Measurements from ENCODE around the gene PDCD4. TPM values are rescaled to one million over a fixed set of nuclear protein-coding genes. Genes with fewer than 3 reads are reported as not detected.

Gene PDCD4
- total and polyA plus RNA-seq, 2 of the 13 experiments (the other 11 are each of a cell fraction or from before 2014, with no cell fraction given), result 22.8 to 56.2 TPM

DNA sequence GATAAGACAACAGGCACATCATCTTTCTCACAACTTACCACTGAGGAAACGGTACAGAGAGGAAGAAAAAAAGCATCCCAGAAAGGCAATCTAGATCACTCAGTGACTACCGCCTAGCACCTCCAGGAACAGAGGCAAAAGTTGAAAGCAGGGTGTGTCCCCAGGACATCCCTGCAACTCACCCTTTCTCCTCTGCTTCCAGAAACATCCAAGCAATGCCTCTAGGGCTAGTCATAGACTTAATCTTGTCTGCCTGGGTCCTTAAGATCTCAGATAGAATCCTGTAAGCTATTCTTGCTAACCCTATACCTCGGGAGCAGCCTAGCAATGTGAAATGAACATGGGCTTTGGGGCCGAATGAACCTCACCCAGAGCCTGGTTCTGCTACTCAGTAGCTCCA is 18.8 kb upstream of the PDCD4 start:
- ATAC-seq, result no peak

More for the DNA sequence above, 18.8 kb upstream of the PDCD4 start:
- Histone ChIP-seq H3K9me3 (ENCODE audit: low read length) (no peaks in the 10 kb centered on the region), H3K9ac (ENCODE audit: insufficient read depth, low read depth, low read length) (no peak overlapping the region), H3K4me2 (ENCODE audit: low read depth, low read length) (no peak overlapping the region), H3K27ac (ENCODE audit: extremely low read length, insufficient read depth, low read length) (no peak overlapping the region), H4K20me1 (ENCODE audit: insufficient read depth, low read length) (no peaks in the 10 kb centered on the region), H3K4me1 (ENCODE audit: insufficient read depth, low read length) (peaks cover 42% of the 10 kb centered on the region), H3K27me3 (ENCODE audit: control insufficient read depth in 1 of 2, insufficient read depth in 2 of 2, low read length in 2 of 2) (no peaks in the 10 kb centered on the region; a peak in 1 of 5 replicates), H3K79me2 (ENCODE audit: insufficient read depth, low read length) (no peaks in the 10 kb centered on the region), H3K36me3 (replicated peaks in 1 of 2; ENCODE audit: control insufficient read depth in 1 of 2, insufficient read depth in 2 of 2, low read length in 2 of 2) (no peaks in the 10 kb centered on the region), H2AFZ (ENCODE audit: low read length) (no peak overlapping the region), H3K4me3 (replicated peaks in 1 of 3; ENCODE audit: insufficient read depth in 1 of 3, low read depth in 2 of 3, low read length in 3 of 3) (no peak overlapping the region)
- FAIRE-seq, result no peak
- BruUV-seq (replicated peaks), result no TSS peak
- ChIA-PET POLR2A (interaction anchor here (1.2 to 1.6 kb wide), 3 partner anchors 14 to 20 kb away, joined by 3 to 4 read pairs (median 4); partner anchors contain the start of gene PDCD4), CTCF (ENCODE audit: low intra/inter-chr PET ratio, low total read pairs) (no interaction called here)
- intact Hi-C loops (cut with micrococcal nuclease; ENCODE audit: unreplicated experiment) (no loop called here), in situ Hi-C loops (cut with HindIII; ENCODE audit: extremely low pct_ligation_motif_present, low pct_unique_long_range_greater_than_20kb) (no loop called here)
- no peak for DNase-seq (ENCODE audit: low spot score)
- TF ChIP-seq, protein P1, sequence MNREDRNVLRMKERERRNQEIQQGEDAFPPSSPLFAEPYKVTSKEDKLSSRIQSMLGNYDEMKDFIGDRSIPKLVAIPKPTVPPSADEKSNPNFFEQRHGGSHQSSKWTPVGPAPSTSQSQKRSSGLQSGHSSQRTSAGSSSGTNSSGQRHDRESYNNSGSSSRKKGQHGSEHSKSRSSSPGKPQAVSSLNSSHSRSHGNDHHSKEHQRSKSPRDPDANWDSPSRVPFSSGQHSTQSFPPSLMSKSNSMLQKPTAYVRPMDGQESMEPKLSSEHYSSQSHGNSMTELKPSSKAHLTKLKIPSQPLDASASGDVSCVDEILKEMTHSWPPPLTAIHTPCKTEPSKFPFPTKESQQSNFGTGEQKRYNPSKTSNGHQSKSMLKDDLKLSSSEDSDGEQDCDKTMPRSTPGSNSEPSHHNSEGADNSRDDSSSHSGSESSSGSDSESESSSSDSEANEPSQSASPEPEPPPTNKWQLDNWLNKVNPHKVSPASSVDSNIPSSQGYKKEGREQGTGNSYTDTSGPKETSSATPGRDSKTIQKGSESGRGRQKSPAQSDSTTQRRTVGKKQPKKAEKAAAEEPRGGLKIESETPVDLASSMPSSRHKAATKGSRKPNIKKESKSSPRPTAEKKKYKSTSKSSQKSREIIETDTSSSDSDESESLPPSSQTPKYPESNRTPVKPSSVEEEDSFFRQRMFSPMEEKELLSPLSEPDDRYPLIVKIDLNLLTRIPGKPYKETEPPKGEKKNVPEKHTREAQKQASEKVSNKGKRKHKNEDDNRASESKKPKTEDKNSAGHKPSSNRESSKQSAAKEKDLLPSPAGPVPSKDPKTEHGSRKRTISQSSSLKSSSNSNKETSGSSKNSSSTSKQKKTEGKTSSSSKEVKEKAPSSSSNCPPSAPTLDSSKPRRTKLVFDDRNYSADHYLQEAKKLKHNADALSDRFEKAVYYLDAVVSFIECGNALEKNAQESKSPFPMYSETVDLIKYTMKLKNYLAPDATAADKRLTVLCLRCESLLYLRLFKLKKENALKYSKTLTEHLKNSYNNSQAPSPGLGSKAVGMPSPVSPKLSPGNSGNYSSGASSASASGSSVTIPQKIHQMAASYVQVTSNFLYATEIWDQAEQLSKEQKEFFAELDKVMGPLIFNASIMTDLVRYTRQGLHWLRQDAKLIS (CRISPR knock-in tag; IDR thresholded peaks at IDR 0.05), result no peak
- TF ChIP-seq, protein P2, sequence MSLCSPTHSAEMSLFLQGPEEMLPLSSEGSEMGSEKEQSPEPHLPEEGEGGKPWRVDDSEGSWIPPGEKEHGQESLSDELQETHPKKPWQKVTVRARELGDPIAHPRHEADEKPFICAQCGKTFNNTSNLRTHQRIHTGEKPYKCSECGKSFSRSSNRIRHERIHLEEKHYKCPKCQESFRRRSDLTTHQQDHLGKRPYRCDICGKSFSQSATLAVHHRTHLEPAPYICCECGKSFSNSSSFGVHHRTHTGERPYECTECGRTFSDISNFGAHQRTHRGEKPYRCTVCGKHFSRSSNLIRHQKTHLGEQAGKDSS (CRISPR knock-in tag; IDR thresholded peaks at IDR 0.05; ENCODE audit: borderline replicate concordance, low read depth), result no peak
- TF ChIP-seq SNAI1 (CRISPR knock-in tag; IDR thresholded peaks at IDR 0.05; ENCODE audit: borderline replicate concordance), result no peak
- TF ChIP-seq, protein P3, sequence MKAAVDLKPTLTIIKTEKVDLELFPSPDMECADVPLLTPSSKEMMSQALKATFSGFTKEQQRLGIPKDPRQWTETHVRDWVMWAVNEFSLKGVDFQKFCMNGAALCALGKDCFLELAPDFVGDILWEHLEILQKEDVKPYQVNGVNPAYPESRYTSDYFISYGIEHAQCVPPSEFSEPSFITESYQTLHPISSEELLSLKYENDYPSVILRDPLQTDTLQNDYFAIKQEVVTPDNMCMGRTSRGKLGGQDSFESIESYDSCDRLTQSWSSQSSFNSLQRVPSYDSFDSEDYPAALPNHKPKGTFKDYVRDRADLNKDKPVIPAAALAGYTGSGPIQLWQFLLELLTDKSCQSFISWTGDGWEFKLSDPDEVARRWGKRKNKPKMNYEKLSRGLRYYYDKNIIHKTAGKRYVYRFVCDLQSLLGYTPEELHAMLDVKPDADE (CRISPR knock-in tag; IDR thresholded peaks at IDR 0.05), result no peak
- 48% methylated on average over 4 of the region's 4 CpGs for WGBS (ENCODE audit: low lambda C conversion rate)
